ENCODE data around the gene HNRNPLL.
"Not testable (repeated sequence)": the region's sequence is repeated elsewhere in the genome, so short reads cannot be mapped to it uniquely, and the experiment has no call there.

Gene HNRNPLL

DNA sequence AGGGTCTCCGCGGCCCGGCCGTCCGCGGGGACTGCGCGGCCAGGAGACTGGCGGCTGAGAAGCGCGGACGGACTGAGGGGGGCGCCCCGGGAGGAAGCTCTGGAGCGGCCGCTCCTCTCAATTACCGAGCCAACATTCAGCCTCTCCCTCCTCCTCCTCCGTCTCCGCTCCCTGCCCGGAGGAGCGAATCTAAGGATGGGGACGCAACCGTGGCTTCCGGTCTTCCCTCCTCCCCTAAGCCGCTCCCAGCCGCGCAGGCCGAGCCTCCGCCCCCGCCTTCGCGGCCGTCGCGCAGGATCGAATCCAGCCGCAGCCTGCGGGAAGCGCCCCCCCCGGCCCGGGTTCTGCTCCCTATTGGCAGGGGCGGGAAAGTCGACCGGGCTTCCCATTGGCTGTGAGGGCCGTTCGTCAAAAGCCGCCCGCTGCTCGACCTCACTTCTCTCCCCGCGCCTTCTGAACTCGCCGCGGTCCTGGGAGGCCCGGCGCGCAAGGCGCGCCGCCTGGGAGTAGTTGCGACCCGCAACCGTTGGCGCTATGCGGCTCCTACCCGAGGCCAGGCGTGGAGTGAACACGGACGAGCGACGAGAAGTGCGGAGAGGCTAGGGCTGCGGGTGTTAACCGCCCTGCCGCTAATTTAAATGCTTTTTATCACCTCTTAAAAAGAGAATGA is at the start of gene HNRNPLL:
Gene HNRNPLL (minus strand): TSS at position 197 of the 670 bp plus-strand sequence. CDS start 302 bp downstream, outside the sequence.
- peak; percentile 91 for DNase-seq

DNA sequence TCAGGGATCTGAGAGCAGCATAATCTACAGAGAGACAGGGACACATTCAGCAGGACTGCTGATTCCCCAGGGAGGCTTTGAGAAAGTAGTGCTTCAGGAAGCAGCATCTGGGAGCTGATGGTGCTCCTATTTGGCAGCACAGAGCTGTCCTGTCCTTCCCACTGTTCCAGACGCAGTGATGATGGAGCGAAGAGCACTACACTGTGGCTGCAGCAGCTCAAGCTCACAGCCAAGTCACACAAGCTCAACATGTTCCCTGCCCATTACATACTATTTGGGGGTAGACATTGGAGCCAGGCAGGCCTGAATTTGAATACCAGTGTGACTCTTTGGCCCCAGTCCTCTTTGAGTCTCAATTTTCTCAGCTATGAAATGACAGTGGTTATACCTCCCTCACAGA is 48.0 kb upstream of the HNRNPLL start:
- no peak for DNase-seq

- DNase-seq, result no peak
These were observed 47.3 kb upstream of the HNRNPLL start for GRCh38 chr2:38650012-38650411.

DNA sequence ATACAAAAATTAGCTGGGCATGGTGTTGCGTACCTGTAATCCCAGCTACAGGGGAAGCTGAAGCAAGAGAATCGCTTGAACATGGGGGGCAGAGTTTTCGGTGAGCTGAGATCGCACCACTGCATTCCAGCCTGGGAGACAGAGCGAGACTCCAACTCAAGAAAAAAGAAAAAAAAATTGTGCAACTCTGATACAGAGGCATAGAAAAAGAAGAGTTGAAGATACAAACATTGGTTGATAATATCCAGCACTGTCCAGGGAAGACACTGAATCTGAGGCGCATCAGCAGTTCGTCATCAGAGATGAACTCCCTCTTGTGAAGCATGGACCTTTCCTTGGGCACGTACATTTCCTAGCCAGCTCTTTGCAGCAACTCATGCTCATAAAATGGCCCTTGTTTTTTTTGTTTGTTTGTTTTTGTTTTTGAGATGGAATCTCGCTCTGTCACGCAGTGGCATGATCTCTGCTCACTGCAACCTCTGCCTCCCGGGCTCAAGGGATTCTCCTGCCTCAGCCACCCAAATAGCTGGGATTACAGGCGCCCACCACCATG is 46.5 kb upstream of the HNRNPLL start:
- DNase-seq, result no peak

GRCh38 chr2:38648107-38648761 is 45.5 kb upstream of the HNRNPLL start:
- DNase-seq, result no peak

DNA sequence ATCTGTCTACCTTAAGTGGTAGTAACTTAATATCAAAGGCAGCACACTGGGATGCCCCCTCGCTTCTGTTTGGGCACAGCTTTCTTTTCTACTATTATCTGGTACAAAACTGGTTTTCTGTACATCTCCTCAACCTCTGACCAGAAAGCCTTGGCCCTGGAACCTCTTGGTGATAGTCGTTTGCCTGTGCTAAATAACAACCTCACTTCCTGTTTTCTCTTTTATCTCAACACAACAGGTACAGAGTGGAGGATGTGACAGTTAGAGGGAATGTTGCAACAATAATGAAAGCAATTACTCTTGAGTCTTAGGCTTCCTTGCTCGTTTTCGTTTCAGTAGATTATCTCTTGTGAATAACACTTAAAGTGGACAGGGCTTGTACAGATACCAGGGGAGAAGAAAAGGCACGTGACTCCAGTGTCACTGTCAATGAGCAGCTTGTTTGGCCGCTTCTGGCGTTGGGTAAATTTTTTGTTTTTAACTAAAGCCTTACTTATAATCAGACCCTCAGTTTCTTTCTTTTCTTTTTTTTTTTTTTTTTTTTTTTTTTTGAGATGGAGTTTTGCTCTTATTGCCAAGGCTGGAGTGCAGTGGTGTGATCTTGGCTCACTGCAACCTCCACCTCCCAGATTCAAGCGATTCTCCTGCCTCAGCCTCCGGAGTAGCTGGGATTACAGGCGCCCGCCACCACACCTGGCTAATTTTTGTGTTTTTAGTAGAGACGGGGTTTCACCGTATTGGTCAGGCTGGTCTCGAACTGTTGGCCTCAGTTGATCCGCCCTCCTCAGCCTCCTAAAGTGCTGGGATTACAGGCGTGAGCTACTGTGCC is 41.2 kb upstream of the HNRNPLL start:
- DNase-seq, result not testable (repeated sequence)

DNA sequence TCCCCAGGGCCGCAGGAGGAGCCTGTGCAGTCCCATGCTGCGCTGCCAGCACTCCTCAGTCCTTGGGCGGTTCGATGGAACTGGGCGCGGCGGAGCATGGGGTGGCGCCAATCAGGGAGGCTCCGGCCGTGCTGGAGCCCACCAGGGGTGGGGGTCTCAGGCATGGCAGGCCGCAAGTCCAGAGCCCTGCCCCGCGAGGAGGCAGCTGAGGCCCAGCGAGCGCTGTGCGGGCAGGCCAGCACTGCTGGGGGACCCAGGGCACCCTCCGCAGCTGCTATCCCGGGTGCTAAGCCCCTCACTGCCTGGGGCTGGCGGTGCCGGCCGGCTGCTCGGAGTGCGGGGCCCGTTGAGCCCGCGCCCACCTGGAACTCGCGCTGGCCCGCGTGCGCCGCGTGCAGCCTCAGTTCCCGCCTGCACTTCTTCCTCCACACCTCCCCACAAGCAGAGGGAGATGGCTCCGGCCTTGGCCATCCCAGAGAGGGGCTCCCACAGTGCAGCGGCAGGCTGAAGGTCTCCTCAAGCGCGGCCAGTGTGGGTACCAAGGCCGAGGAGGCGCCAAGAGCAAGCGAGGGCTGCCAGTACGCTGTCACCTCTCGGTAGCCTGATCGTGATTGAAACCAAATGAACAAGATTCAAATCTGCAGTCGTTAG is 40.4 kb upstream of the HNRNPLL start:
- no peak for DNase-seq

- not testable (repeated sequence) for DNase-seq
These were observed 39.8 kb upstream of the HNRNPLL start for GRCh38 chr2:38642373-38643017.

- DNase-seq, result no peak
These were observed 33.3 kb upstream of the HNRNPLL start for GRCh38 chr2:38636069-38636468.

- DNase-seq, result no peak
These were observed 32.4 kb upstream of the HNRNPLL start for GRCh38 chr2:38635139-38635538.

DNA sequence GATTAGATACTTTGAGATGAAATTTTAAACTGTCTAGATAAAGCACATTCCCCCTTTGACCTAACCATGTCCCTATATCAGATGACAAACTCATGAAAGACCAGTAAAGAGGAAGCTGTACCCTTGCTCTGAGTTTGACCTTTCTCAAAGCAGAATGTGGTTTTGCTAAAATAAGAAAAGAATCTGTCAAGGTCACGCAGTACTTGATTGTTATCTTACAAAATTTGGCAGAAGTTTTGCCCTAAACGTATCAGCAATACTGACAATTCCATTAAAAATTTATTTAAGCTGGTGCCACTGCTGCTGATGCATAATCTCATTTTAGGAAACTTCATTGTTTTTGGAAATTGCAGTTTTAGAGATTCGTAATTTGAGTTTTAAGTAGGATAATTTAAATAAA is 32.0 kb upstream of the HNRNPLL start:
- no peak for DNase-seq

DNA sequence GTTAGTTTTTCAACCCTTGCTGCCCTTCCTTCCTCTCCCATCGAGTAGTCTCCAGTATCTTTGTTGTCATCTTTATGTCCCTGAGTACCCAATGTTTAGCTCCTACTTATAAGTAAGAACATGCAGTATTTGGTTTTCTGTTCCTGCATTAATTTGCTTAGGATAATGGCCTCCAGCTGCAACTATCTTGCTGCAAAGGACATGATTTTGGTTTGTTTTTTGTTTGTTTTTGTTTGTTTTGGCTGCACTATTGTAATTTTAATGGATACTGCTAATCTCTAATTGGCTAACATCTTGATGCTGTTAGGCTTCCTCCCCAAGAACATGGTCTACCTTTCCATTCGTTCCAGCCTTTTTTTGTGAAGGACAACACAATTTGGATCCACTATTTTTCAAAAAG is 31.2 kb upstream of the HNRNPLL start:
- DNase-seq, result no peak

DNA sequence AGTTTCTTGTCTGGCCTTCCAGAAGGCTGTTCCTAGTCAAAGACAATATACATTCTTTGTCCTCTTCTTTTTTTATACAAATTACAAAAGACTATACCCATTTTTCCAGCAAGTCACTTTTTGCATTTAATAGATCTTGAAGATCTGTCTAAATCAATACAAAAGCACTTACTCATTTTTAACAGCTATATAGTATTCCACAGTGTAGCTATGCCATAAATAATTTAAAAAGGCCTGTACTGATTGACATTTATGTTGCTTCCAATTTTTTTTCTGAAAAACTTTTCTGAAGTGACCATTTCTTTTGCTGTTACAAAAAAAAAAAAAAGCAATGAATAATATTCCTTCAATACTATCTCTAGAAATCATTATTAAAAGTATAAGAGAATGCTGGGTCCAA is 30.3 kb upstream of the HNRNPLL start:
- DNase-seq, result no peak

GRCh38 chr2:38631976-38632375 is 29.2 kb upstream of the HNRNPLL start:
- DNase-seq, result no peak

DNA sequence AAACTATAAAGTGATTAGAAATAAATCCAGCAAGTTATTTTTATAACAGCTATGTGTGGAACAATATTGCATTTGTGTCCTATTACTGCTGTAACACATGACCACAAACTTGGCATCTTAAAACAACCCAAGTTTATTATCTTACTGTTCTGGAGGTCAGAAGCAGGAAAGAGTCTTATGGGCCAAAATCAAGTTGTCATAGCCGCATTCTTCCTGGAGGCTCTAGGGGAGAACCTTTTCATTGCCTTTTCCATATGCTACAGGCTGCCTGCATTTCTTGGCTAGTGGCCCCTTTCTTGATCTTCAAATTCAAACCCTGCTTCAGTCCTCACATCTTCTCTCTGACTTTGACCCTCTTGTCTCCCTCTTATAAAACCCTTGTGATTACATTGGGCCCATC is 27.0 kb upstream of the HNRNPLL start:
- DNase-seq, result no peak

DNA sequence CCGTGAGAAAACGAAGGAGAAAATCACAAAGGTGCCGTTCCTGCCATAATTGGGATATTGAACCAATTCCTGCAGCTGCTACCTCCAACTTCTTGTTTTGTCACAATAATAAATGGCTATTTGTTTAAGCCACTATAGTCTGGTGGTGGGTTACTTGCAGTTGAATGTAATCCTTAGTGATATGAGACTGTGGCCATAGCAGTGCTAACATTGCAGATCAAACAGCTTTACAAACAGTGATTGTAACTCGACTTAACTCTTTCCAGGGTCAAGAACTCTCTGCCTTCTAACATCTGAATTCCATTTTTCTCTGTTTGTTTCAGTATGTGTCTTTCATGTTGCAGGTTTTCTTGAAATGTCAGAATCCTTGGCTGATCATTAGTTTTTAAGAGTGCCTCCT is 24.7 kb upstream of the HNRNPLL start:
- no peak for DNase-seq

DNA sequence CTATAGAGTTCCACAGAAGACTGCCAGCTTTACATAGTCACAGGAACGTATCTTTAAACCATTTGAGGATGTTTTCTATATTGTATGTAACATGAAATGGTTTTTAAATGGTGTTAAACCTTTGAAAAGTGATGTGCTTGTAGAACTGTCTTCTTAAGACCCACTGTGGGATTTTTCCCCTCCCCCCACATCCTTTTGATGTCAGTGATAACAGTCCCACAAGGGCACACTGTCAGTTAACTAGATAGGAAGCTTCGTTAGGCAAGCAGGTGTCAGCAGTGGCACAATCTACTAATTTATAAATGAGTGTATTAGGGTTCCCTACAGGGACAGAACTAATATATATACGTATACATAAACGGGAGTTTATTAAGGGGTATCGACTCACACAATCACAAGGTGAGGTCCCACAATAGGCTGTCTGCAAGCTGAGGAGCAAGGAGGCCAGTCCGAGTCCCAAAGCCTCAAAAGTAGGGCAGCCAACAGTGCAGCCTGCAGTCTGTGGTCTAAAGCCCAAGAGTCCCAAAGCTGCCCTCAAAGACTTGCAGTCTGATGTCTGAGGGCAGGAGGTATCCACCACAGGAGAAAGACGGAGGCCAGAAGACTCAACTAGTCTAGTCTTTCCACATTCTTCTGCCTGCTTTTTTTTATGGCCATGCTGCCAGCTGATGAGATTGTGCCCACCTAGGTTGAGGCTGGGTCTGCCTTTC is 23.8 kb upstream of the HNRNPLL start:
- DNase-seq, result peak; percentile 13

DNA sequence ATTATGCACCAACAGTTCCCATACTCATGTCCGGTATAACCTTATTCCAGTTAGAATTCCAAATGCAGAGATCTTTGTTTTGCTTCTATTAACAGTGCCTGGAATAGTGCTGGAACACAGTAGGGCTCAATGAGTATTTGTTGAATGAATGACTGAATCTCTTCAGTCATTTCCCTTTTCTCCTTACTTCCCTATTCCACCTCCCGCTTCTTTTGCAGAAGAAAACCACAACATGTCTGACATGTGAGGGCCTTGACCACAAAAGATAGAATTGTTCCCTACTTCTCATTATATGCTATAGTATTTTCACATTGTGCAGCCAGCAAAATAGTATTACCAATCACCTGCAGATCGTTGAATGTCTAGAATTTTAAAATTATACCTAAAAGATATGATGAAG is 19.5 kb upstream of the HNRNPLL start:
- DNase-seq, result no peak

- DNase-seq, result no peak
These were observed 18.3 kb upstream of the HNRNPLL start for GRCh38 chr2:38621018-38621417.

DNA sequence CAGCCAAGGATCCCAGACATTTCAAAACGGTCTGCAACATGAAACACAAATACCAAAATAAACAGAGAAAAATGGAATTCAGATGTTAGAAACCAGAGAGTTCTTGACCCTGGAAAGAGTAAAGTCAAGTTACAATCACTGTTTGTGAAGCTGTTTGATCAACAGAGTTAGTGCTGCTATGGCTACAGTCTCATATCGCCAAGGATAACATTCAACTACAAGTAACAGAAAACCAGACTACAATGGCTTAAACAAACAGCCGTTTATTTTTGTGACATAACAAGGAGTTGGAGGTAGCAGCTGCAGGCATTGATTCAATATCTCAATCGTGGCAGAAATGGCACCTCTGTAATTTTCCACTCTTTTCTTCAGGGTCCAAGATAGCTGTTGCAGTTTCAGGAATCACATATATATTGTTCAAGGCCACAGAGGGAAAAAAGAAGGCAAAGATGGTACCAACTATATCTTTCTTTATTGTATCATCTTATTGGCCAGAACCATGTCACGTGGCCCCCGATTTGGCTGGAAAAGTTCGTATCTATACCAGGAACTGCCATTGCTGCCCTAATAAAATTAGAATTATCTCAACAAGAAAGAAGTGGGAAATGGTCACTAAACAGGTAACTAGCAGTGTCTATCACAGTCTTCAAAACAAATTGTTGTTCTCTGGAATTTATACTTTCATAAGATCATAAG is 17.7 kb upstream of the HNRNPLL start:
- DNase-seq, result no peak

All from activated gamma-delta T cell treated with Interleukin-2 at 50 U/mL for 16 hours (primary cell).